GM21528 (cell line): ENCODE data around the gene PCDHAC2.

Experiments used
- ATAC-seq: cut with Tn5 transposase; IDR thresholded peaks from one replicate; pipeline ENCODE4 v1.9.1; 2021; ENCODE audit warnings: mild to moderate bottlenecking, moderate library complexity; ENCODE audit not compliant: unreplicated experiment, low FRiP score

PCDHAC2 gene, protein sequence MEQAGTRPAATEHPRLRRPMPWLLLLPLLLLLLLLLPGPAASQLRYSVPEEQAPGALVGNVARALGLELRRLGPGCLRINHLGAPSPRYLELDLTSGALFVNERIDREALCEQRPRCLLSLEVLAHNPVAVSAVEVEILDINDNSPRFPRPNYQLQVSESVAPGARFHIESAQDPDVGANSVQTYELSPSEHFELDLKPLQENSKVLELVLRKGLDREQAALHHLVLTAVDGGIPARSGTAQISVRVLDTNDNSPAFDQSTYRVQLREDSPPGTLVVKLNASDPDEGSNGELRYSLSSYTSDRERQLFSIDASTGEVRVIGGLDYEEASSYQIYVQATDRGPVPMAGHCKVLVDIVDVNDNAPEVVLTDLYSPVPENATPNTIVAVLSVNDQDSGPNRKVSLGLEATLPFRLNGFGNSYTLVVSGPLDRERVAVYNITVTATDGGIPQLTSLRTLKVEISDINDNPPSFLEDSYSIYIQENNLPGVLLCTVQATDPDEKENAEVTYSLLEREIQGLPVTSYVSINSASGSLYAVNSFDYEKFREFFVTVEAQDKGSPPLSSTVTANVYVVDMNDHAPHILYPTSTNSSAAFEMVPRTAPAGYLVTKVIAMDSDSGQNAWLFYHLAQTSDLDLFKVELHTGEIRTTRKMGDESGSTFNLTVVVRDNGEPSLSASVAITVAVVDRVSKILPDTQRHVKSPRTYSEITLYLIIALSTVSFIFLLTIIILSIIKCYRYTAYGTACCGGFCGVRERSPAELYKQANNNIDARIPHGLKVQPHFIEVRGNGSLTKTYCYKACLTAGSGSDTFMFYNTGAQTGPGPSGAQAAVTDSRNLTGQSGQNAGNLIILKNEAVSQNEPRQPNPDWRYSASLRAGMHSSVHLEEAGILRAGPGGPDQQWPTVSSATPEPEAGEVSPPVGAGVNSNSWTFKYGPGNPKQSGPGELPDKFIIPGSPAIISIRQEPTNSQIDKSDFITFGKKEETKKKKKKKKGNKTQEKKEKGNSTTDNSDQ

DNA sequence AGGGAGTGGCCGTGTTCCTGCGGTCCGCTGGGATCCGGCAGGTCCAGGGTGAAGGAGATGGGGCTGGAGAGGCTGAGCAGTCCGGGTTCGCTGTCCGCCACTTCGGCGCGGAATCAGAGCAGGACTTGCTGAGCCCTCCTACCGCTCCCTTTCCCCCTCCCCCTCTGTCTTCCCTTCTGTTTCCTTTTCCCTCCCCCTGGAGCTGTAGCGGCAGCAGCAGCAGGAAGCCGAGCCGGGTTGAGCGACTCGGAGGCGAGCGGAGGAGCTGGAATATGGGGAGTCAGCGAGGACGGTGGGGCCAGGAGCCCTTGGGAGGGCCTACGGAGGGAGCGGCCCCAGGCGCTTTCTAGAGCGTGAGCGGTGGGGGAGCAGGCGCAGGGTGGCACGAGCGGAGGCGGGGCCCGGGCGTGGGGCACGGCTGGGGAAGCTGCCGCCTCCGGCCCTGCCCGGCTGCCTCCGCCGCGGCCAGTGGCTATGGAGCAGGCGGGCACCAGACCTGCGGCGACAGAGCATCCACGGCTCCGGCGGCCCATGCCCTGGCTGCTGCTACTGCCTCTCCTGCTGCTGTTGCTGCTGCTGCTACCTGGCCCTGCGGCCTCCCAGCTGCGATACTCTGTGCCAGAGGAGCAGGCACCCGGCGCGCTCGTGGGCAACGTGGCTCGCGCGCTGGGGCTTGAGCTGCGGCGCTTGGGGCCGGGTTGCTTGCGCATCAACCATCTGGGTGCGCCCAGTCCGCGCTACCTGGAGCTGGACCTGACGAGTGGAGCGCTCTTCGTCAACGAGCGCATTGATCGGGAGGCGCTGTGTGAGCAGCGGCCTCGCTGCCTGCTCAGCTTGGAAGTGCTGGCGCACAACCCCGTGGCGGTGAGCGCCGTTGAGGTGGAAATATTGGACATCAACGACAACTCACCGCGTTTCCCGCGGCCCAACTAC is at the start of gene PCDHAC2:
PCDHAC2 (plus strand) TSS at position 184 of the 933 bp plus-strand sequence; CDS start at position 475, 291 bp downstream.
- no peak for ATAC-seq

GRCh38 chr5:140923601-140924000 is 42.7 kb upstream of the PCDHAC2 start:
- ATAC-seq = no peak

- no peak for ATAC-seq
Measured at GRCh38 chr5:140925806-140926442, 40.4 kb upstream of the PCDHAC2 start, which contains the start of gene PCDHAC1. PCDHAC1 (plus strand) TSS chr5:140926299; CDS start chr5:140926893, 594 bp downstream.

GRCh38 chr5:140926443-140927227 is 39.6 kb upstream of the PCDHAC2 start:
- ATAC-seq = no peak

DNA sequence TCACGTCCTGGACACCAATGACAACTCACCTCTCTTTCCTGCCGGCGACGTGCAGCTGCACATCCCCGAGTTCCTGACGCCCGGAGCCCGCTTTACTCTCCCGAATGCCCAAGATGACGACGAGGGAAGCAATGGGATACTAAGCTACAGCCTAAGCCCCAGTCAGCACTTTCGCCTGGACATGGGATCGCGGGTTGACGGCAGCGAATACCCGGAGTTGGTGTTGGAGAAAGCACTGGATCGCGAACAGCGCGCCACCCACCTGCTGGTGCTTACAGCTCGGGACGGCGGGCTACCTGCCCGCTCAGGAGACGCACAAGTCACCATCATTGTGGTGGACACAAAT is 39.1 kb upstream of the PCDHAC2 start:
- ATAC-seq = no peak

- no peak for ATAC-seq
Measured at GRCh38 chr5:140934964-140935606, 31.2 kb upstream of the PCDHAC2 start.

GRCh38 chr5:140946578-140946977 is 19.7 kb upstream of the PCDHAC2 start:
- ATAC-seq = no peak

DNA sequence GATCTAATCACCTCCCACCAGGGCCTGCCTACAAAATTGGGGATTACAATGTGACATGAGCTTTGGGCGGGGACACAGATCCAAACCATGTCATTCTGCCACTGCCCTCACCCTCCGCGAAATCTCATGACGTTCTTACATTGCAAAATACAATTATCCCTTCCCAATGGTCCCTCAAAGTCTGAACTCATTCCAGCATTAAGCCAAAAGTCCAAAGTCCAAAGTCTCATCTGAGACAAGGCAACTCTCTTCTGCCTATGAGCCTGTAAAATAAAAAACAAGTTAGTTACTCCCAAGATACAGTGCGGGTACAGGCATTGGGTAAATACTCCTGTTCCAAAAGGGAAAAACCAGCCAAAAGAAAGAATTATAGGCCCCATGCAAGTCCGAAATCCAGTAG is 14.6 kb upstream of the PCDHAC2 start:
- no peak for ATAC-seq

DNA sequence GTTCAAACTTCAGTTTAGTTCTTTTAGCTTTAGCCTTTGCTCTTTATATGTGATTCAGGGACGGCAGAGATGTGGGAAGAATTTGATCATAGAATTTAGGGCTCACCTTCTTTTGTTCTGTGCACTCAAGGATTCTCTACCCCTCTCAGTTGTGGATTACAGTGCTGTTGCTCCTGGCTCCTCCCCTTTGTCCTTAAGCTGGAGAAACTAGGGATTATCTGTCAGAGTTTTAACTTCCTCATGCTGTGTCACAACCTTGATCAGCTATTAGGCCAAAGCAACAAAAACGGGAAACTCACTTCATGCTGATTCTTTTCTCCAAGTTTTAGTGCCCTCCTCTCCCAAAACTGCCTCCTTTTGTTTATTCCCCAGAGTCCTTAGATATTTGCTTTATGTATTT is 13.0 kb upstream of the PCDHAC2 start:
- no peak for ATAC-seq

GRCh38 chr5:140962190-140962589 is 4.1 kb upstream of the PCDHAC2 start:
- no peak for ATAC-seq

DNA sequence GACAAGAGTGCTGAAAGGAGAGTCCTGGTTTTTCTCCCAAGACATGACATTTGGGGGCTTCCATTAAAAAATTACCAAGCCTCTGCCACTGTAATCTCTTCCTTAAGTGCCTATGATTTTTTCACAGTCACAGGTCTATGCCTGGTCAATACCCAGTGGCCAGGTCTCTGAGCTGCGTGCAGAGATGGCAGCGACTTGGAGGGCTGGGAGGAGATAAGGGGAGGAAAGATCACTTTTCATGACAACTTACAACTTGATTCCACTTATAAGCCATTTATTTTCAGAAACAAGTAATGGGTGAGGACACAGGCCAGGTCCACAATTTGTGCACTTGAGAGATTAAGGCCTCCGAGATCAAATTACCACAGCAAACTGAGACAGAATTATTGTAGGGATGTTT is 1.9 kb upstream of the PCDHAC2 start:
- no peak for ATAC-seq

GRCh38 chr5:140965905-140966292 is 377 bp upstream of the PCDHAC2 start:
- ATAC-seq = no peak

DNA sequence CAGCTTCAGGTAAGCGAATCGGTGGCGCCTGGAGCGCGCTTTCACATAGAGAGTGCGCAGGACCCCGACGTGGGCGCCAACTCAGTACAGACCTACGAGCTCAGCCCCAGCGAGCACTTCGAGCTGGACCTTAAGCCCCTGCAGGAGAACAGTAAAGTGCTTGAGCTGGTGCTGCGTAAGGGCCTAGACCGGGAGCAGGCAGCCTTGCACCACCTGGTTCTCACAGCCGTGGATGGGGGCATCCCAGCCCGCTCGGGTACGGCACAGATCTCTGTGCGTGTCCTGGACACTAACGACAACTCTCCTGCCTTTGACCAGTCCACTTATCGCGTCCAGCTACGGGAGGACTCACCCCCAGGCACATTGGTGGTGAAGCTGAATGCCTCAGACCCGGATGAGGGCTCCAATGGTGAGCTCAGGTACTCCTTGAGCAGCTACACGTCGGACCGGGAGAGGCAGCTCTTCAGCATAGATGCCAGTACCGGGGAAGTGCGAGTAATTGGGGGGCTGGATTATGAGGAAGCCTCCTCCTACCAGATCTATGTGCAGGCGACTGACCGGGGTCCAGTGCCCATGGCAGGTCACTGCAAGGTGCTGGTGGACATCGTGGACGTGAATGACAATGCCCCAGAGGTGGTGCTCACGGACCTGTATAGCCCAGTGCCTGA is 1.1 kb downstream of the PCDHAC2 start:
- no peak for ATAC-seq

GRCh38 chr5:140969880-140970279 is 3.6 kb downstream of the PCDHAC2 start:
- no peak for ATAC-seq

DNA sequence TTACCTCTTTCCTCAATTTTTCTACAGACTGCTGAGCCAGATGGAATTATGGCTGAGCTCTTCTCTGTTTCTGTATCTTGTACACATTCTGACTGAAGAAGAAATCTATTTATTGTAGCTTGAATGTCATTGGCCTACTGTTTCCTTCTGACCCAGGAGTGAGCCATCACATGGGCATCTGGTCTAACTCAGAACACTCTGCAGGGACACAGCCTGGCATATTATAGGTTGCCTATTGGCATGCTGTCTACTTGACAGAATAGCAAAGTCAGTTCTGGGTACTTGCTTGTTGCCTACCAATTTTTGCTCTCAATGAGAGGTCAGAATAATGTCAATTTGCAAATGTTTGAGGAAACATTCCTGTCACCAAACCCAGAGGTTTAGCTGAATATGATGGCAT is 7.3 kb downstream of the PCDHAC2 start:
- ATAC-seq = no peak

DNA sequence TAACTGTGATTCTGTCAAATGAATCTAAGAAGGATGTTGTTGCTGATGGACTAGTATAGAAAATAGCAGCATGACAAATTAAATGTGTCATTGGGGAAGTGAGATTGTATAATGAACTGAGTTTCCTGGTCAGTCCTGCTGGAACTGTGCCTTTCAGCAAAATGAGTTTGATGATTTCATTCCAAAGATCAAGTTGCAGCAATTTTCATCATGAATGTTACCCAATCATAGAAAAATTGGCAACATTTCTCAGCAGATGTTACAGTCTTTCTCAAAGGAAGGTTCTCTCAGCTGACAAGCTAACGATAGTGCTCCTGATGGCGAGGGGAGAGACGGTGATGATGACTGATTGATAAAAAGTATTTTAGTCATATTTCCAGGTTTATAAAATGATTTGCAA is 10.7 kb downstream of the PCDHAC2 start:
- ATAC-seq = no peak

- ATAC-seq = no peak
Measured at GRCh38 chr5:140978260-140978659, 12.0 kb downstream of the PCDHAC2 start.

DNA sequence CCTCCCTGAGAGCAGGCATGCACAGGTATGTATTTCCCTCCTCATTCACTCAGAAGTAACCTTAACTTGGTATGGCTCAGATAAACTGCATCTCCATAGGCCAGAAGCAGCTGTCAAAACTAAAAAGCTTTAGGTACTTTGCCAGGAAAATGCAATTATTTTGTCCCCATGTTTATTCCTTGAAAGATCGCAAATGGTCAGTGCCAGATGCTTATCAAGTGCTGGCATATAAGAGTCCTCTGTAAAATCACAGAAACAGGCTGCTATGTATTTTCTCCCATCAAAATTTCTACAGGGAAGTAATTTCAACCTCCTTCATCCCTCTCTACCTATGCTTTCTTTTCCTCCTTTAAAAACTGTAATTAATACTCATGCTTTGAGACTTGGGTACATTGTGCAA is 12.7 kb downstream of the PCDHAC2 start:
- ATAC-seq = no peak
